WTC11 (cell line): Measurements from ENCODE around the gene STPG4.

ENCODE experiments used
- ELF4 ChIP-seq: sonication (generic); formaldehyde crosslinking; IDR thresholded peaks from 2 replicates; pipeline ENCODE4 v1.8.1; 2022; ENCODE audit warnings: low read depth, mild to moderate bottlenecking, moderate library complexity, missing genetic modification reagents
- FOXJ3 ChIP-seq: sonication (generic); formaldehyde crosslinking; IDR thresholded peaks from 2 replicates; pipeline ENCODE4 v1.9.0; 2021; ENCODE audit warnings: missing genetic modification reagents, mild to moderate bottlenecking, borderline replicate concordance
- NFE2L1 ChIP-seq: sonication (generic); formaldehyde crosslinking; IDR thresholded peaks from 2 replicates; pipeline ENCODE4 v1.8.1; 2023; ENCODE audit warnings: missing genetic modification reagents
- NFYB ChIP-seq: sonication (generic); formaldehyde crosslinking; conservative IDR thresholded peaks from 2 replicates; pipeline ENCODE4 v1.8.0; 2022; ENCODE audit warnings: low read depth, missing genetic modification reagents
- TCF7 ChIP-seq: sonication (generic); formaldehyde crosslinking; IDR thresholded peaks from 2 replicates; pipeline ENCODE4 v1.8.0; 2022; ENCODE audit warnings: mild to moderate bottlenecking, low read depth, missing genetic modification reagents, moderate library complexity
- ZNF263 ChIP-seq: sonication (generic); formaldehyde crosslinking; IDR thresholded peaks from 2 replicates; pipeline ENCODE4 v1.8.1; 2022; ENCODE audit warnings: low read depth, mild to moderate bottlenecking, moderate library complexity, missing genetic modification reagents
- TF ChIP-seq, protein P1 (sequence below): sonication (generic); formaldehyde crosslinking; IDR thresholded peaks from 2 replicates; pipeline ENCODE4 v1.8.1; 2023; ENCODE audit warnings: mild to moderate bottlenecking, missing genetic modification reagents, borderline replicate concordance
- TF ChIP-seq, protein P2 (sequence below): fragments of 200-600 bp; IDR thresholded peaks from 2 replicates; pipeline ENCODE4 v1.8.0; 2022; ENCODE audit warnings: antibody characterized with exemption
- TF ChIP-seq, protein P3 (sequence below): sonication (generic); formaldehyde crosslinking; IDR thresholded peaks from 2 replicates; pipeline ENCODE4 v1.8.1; 2023; ENCODE audit warnings: mild to moderate bottlenecking, moderate library complexity, missing genetic modification reagents
- TF ChIP-seq, protein P4 (sequence below): sonication (generic); formaldehyde crosslinking; IDR thresholded peaks from 2 replicates; pipeline ENCODE4 v1.8.1; 2023; ENCODE audit warnings: mild to moderate bottlenecking, missing genetic modification reagents
- TF ChIP-seq, protein P5 (sequence below): sonication (generic); formaldehyde crosslinking; IDR thresholded peaks from 2 replicates; pipeline ENCODE4 v1.8.1; 2022; ENCODE audit warnings: low read depth, missing genetic modification reagents, borderline replicate concordance

DNA sequence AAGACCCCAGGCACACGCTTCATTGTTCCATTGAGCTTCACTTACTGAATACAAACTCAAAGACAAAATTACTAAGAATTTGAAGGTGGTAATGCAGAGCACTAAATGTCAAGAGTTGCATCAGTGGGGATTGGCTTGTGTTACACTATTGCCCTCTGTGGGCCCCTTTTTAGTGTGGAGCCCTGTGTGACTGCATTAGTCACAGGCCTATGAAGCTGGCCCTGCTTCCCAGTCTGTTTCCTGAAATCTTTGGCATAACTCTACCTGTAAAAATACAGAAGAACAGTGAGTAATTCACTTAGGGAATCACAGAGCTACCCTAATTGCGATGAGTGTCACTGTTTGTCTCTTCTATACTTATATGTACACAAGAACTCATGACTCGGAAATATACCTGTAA is 40.0 kb upstream of the STPG4 start:
- no peak for TF ChIP-seq FOXJ3 (CRISPR knock-in tag)
- TF ChIP-seq TCF7, result no peak
- TF ChIP-seq ZNF263 (CRISPR knock-in tag), result no peak
- TF ChIP-seq, protein P1, sequence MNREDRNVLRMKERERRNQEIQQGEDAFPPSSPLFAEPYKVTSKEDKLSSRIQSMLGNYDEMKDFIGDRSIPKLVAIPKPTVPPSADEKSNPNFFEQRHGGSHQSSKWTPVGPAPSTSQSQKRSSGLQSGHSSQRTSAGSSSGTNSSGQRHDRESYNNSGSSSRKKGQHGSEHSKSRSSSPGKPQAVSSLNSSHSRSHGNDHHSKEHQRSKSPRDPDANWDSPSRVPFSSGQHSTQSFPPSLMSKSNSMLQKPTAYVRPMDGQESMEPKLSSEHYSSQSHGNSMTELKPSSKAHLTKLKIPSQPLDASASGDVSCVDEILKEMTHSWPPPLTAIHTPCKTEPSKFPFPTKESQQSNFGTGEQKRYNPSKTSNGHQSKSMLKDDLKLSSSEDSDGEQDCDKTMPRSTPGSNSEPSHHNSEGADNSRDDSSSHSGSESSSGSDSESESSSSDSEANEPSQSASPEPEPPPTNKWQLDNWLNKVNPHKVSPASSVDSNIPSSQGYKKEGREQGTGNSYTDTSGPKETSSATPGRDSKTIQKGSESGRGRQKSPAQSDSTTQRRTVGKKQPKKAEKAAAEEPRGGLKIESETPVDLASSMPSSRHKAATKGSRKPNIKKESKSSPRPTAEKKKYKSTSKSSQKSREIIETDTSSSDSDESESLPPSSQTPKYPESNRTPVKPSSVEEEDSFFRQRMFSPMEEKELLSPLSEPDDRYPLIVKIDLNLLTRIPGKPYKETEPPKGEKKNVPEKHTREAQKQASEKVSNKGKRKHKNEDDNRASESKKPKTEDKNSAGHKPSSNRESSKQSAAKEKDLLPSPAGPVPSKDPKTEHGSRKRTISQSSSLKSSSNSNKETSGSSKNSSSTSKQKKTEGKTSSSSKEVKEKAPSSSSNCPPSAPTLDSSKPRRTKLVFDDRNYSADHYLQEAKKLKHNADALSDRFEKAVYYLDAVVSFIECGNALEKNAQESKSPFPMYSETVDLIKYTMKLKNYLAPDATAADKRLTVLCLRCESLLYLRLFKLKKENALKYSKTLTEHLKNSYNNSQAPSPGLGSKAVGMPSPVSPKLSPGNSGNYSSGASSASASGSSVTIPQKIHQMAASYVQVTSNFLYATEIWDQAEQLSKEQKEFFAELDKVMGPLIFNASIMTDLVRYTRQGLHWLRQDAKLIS (CRISPR knock-in tag), result no peak
- TF ChIP-seq, protein P2, sequence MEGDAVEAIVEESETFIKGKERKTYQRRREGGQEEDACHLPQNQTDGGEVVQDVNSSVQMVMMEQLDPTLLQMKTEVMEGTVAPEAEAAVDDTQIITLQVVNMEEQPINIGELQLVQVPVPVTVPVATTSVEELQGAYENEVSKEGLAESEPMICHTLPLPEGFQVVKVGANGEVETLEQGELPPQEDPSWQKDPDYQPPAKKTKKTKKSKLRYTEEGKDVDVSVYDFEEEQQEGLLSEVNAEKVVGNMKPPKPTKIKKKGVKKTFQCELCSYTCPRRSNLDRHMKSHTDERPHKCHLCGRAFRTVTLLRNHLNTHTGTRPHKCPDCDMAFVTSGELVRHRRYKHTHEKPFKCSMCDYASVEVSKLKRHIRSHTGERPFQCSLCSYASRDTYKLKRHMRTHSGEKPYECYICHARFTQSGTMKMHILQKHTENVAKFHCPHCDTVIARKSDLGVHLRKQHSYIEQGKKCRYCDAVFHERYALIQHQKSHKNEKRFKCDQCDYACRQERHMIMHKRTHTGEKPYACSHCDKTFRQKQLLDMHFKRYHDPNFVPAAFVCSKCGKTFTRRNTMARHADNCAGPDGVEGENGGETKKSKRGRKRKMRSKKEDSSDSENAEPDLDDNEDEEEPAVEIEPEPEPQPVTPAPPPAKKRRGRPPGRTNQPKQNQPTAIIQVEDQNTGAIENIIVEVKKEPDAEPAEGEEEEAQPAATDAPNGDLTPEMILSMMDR, result no peak
- TF ChIP-seq, protein P3, sequence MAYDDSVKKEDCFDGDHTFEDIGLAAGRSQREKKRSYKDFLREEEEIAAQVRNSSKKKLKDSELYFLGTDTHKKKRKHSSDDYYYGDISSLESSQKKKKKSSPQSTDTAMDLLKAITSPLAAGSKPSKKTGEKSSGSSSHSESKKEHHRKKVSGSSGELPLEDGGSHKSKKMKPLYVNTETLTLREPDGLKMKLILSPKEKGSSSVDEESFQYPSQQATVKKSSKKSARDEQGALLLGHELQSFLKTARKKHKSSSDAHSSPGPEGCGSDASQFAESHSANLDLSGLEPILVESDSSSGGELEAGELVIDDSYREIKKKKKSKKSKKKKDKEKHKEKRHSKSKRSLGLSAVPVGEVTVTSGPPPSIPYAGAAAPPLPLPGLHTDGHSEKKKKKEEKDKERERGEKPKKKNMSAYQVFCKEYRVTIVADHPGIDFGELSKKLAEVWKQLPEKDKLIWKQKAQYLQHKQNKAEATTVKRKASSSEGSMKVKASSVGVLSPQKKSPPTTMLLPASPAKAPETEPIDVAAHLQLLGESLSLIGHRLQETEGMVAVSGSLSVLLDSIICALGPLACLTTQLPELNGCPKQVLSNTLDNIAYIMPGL (CRISPR knock-in tag), result no peak
- no peak for TF ChIP-seq NFYB (CRISPR knock-in tag)
- TF ChIP-seq, protein P4, sequence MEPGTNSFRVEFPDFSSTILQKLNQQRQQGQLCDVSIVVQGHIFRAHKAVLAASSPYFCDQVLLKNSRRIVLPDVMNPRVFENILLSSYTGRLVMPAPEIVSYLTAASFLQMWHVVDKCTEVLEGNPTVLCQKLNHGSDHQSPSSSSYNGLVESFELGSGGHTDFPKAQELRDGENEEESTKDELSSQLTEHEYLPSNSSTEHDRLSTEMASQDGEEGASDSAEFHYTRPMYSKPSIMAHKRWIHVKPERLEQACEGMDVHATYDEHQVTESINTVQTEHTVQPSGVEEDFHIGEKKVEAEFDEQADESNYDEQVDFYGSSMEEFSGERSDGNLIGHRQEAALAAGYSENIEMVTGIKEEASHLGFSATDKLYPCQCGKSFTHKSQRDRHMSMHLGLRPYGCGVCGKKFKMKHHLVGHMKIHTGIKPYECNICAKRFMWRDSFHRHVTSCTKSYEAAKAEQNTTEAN (CRISPR knock-in tag), result no peak
- TF ChIP-seq, protein P5, sequence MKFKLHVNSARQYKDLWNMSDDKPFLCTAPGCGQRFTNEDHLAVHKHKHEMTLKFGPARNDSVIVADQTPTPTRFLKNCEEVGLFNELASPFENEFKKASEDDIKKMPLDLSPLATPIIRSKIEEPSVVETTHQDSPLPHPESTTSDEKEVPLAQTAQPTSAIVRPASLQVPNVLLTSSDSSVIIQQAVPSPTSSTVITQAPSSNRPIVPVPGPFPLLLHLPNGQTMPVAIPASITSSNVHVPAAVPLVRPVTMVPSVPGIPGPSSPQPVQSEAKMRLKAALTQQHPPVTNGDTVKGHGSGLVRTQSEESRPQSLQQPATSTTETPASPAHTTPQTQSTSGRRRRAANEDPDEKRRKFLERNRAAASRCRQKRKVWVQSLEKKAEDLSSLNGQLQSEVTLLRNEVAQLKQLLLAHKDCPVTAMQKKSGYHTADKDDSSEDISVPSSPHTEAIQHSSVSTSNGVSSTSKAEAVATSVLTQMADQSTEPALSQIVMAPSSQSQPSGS (CRISPR knock-in tag), result no peak
- TF ChIP-seq NFE2L1 (CRISPR knock-in tag), result no peak
- TF ChIP-seq ELF4 (CRISPR knock-in tag), result no peak
